Measurements from ENCODE around the gene COASY.
A peak's percentile ranks its signal among the peaks of the same experiment; 100 is the strongest.
"Not testable (repeated sequence)": the region's sequence is repeated elsewhere in the genome, so short reads cannot be mapped to it uniquely, and the experiment has no call there.

The COASY gene

DNA sequence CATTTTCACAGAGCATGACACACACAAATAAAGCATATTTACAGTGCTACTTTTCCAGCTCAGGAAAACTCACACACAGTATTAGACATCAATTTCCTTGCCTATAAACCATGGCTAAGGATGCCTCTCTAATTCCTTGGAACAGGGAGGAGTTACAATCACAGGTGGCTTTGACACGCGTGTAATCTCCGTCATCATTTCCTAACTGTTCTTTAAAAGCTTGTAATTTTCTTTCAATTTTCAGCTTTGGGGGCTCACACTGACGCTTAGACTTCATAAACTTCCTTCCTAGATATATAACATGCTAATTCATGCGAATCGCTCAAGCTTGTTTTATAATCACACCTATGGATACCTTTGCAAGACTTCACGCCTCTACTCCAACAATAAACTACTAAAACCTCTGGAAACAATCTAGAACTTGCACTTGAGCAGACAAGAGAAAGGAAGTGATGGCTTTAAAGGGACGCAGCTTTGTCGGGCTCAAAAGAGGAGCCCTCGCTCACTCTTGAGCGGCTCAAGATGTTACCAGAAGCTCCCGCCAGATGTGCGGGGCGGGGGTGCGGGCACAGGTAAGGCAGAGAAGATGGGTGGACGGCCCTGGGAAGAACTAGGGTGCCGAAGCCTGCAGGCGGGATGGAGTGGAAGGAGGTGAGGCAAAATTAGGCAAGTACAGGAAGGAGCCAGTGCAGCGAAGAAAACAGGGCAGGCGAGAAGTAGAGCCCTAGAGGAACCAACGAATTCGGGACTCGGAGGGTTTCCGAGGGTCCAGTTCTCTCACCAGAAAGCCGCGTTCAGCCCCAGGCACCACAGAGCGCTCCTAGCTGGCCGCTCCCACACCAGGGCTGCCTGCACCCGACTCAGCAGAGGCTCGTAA lies 46.6 kb downstream of the COASY start:
- no peak for DNase-seq (ENCODE audit: extremely low spot score, insufficient read length, low read depth)

DNA sequence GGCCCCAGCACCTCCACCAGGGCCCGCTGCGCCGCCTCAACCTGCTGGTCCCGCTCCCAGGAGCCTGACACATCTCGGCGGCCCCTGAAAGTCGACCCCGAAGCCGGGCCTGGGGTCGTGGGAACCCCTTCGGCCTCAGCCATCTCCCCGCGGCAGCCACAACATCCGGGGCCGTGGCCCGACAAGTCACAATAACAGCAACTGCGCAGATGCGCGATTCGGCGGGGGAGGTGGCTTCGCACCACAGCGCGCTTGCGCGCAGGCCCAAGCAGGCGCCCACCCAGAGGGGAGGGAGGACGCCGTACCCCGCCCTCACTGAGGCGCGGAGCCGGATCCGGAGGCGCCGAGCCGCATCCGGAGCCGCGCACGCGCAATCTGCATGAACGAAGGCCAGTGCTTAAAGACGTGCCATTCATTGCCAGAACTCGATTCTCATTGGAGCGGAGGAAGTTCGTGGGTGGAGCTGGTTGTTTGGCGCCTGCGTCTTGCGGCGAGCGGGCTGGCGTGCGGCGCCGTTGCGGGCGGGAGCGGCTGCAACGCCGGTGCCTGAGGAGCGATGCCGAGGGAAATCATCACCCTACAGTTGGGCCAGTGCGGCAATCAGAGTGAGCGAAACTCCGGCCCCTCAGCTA lies 47.4 kb downstream of the COASY start, which contains the start of the genes RETREG3 and TUBG1:
RETREG3 (minus strand) TSS at position 193 of the 632 bp plus-strand sequence; CDS start at position 143, 50 bp downstream.
TUBG1 (plus strand) TSS at position 502 of the 632 bp plus-strand sequence; CDS start at position 557, 55 bp downstream.
- DNase-seq (ENCODE audit: extremely low spot score, insufficient read length, low read depth) (peak; percentile 98), FAIRE-seq (peak; percentile 100)

More for the DNA sequence above, 46.6 kb downstream of the COASY start:
- no peak for FAIRE-seq

DNA sequence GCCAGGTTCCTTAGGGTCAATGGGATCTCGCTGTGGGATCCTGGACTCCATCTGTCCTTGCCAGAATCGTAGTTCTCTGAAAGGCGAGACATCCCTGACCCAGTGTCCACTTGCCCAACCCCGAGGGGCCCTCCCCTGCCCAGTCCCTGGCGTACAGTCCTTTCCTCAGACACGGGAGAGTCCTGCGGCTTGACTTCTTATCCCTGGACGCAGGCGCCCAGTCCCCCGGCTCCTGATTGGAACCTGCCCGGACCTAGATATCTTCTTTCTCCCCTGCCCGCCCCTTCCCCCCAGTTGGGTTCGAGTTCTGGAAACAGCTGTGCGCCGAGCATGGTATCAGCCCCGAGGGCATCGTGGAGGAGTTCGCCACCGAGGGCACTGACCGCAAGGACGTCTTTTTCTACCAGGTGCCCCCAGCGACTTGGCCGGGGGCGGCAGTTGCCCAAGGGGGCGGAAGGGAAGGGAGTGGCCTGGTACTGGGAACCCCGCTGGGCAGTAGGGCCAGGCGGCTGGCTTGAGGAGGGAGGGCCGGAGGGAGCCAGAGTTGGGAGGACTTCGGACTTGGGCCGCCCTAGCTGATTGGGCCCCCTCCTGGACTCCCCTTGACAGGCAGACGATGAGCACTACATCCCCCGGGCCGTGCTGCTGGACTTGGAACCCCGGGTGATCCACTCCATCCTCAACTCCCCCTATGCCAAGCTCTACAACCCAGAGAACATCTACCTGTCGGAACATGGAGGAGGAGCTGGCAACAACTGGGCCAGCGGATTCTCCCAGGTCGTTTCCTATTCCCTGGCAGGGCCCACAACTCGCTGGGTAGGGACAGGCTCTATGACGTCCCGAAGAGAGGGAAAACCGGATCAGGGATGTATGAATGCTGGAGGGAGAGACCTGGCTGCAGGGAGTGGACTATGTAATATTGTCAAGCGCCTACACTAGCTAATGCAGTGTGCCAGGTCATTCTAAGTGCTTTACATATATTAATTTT lies 48.2 kb downstream of the COASY start:
- FAIRE-seq = peak; percentile 85
- not testable (repeated sequence) for DNase-seq (ENCODE audit: extremely low spot score, insufficient read length, low read depth)

DNA sequence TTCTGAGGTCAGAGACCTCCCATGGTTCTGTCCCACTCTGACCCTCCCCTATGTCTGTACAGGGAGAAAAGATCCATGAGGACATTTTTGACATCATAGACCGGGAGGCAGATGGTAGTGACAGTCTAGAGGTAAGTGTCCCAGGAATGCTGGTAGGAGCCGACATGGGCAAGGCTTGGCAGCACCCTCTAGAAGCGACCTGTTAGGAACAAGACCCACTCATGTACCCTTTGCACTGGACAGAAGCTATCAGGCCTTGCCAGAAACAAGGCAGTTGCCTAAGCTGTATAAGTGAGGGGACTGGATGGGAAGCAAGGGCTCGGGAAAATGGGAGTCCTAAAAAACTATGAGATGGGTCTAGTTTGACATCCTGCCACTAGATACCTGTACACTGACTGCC lies 50.1 kb downstream of the COASY start:
- no peak for DNase-seq (ENCODE audit: extremely low spot score, insufficient read length, low read depth)
- no peak for FAIRE-seq

DNA sequence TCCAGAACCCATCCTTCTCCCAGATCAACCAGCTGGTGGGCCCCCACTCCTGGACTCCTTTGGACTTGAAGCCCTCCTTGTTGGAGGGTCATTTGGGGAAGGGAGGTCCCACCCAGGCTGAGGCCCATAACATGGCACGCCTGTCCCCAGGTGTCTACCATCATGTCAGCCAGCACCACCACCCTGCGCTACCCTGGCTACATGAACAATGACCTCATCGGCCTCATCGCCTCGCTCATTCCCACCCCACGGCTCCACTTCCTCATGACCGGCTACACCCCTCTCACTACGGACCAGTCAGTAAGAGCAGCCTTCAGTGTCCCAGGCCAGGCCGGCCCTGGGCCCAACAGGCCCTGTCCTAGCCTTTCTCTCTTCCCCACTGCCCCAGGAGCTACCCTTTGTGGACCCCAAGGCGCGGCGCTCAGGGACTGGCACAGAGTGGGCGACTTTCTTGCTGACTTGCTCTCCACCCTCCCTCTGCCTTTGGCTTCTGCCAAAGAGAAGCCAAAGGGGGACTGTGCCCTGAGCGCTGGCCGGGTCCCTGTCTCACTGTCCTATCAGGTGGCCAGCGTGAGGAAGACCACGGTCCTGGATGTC lies 51.8 kb downstream of the COASY start:
- FAIRE-seq (no peak), DNase-seq (ENCODE audit: extremely low spot score, insufficient read length, low read depth) (no peak)

Measured in GM18507 (cell line).